CD4-positive, alpha-beta T cell treated with Interleukin-15 for 4 hours (primary cell): ENCODE results near the gene ITIH4.
"Not testable (repeated sequence)": the region's sequence is repeated elsewhere in the genome, so short reads cannot be mapped to it uniquely, and the experiment has no call there.

Experiments used
- DNase-seq: peaks from one replicate; pipeline ENCODE4 v3.0.0-alpha.2; 2020; ENCODE audit warnings: low spot score

Gene ITIH4

GRCh38 chr3:52782412-52783210 lies 47.9 kb downstream of the ITIH4 start:
- no peak for DNase-seq

GRCh38 chr3:52781741-52782140 lies 48.7 kb downstream of the ITIH4 start:
- no peak for DNase-seq

GRCh38 chr3:52779837-52780585 lies 50.5 kb downstream of the ITIH4 start:
- no peak for DNase-seq

GRCh38 chr3:52779011-52779836 lies 51.2 kb downstream of the ITIH4 start:
- DNase-seq, result no peak

- DNase-seq, result no peak
Observed at GRCh38 chr3:52777959-52778805, 52.3 kb downstream of the ITIH4 start.

GRCh38 chr3:52777127-52777958 lies 53.1 kb downstream of the ITIH4 start, which contains the start of gene ITIH1:
Gene ITIH1 (plus strand): TSS chr3:52777599. CDS start chr3:52777616, 17 bp downstream.
- no peak for DNase-seq

GRCh38 chr3:52776486-52776885 lies 54.0 kb downstream of the ITIH4 start:
- DNase-seq, result not testable (repeated sequence)

- DNase-seq, result no peak
Observed at GRCh38 chr3:52775877-52776276, 54.6 kb downstream of the ITIH4 start.

- no peak for DNase-seq
Observed at GRCh38 chr3:52774901-52775864, 55.3 kb downstream of the ITIH4 start.

GRCh38 chr3:52774066-52774713 lies 56.3 kb downstream of the ITIH4 start:
- no peak for DNase-seq

- no peak for DNase-seq
Observed at GRCh38 chr3:52773361-52774065, 57.0 kb downstream of the ITIH4 start.

GRCh38 chr3:52771702-52772101 lies 58.8 kb downstream of the ITIH4 start:
- DNase-seq, result no peak

- no peak for DNase-seq
Observed at GRCh38 chr3:52771334-52771681, 59.2 kb downstream of the ITIH4 start.

- DNase-seq, result peak; percentile 91
Observed at GRCh38 chr3:52770496-52771333, 59.8 kb downstream of the ITIH4 start, which contains the start of gene NEK4. Gene NEK4 (minus strand): TSS chr3:52770940. CDS start chr3:52770746, 194 bp downstream.

- DNase-seq, result no peak
Observed at GRCh38 chr3:52769786-52770455, 60.6 kb downstream of the ITIH4 start.

GRCh38 chr3:52763466-52763865 lies 67.0 kb downstream of the ITIH4 start:
- DNase-seq, result no peak
